ENCODE results near the gene CAMK1D. TPM values are rescaled to one million over a fixed set of nuclear protein-coding genes. Genes with fewer than 3 reads are reported as not detected.

The CAMK1D gene
- total and polyA plus RNA-seq, 2 of the 4 experiments (the other 2 are of a cell fraction) = 5.0 to 5.3 TPM

- no TSS peak for BruUV-seq (replicated peaks)
- H3K4me3 ChIP-seq (ENCODE audit: insufficient read depth, low read depth, low read length) = no peak overlapping the region
- H2AFZ ChIP-seq (replicated peaks; ENCODE audit: low read length, poor library complexity) = no peak overlapping the region
- H3K79me1 ChIP-seq (ENCODE audit: low read depth in 1 of 2, low read length in 2 of 2) = no peaks in the 10 kb centered on the region
- no peak overlapping the region for H4K8ac ChIP-seq (ENCODE audit: low read depth in 2 of 2, low read length in 2 of 2)
- H3K27ac ChIP-seq (ENCODE audit: insufficient read depth, low read length) = no peak overlapping the region
- POLR2A ChIA-PET (ENCODE audit: unreplicated experiment) = no interaction called here
- no peaks in the 10 kb centered on the region for H3K36me3 ChIP-seq (ENCODE audit: control insufficient read depth, insufficient read depth, low read length)
- WGBS, 2 experiments (ENCODE audit: extremely low coverage in 2 of 2, insufficient read length in 1 of 2) = 100% methylated on average over 3 of the region's 11 CpGs; no CpG with 5 or more reads in 1 of the 2 experiments
- no peak overlapping the region for H3K23ac ChIP-seq (ENCODE audit: low read depth, low read length)
- H3K4me1 ChIP-seq (ENCODE audit: control insufficient read depth, insufficient read depth, low read length) = peaks cover 9% of the 10 kb centered on the region; the same call in 1 of the 2 replicates
- H3K9me3 ChIP-seq (ENCODE audit: control insufficient read depth, insufficient read depth, low read length) = no peaks in the 10 kb centered on the region
- intact Hi-C loops (cut with micrococcal nuclease) = no loop called here
- no peak overlapping the region for H4K91ac ChIP-seq (ENCODE audit: insufficient read depth, low read depth, low read length)
- H4K5ac ChIP-seq (ENCODE audit: low read depth, low read length) = no peak overlapping the region
- dilution Hi-C loops (cut with HindIII; ENCODE audit: low sequenced_read_pairs, unreplicated experiment) = no loop called here
- DNase-seq (no peak), ATAC-seq (ENCODE audit: low read depth) (no peak)
- H2BK120ac ChIP-seq (ENCODE audit: low read depth, low read length) = no peak overlapping the region
- H3K14ac ChIP-seq (replicated peaks; ENCODE audit: low read depth, low read length) = no peak overlapping the region
- no peak overlapping the region for H2AK5ac ChIP-seq (ENCODE audit: low read depth, low read length)
- no peaks in the 10 kb centered on the region for H4K20me1 ChIP-seq (ENCODE audit: insufficient read depth, low read length)
- CTCF ChIA-PET = no interaction called here
- TF ChIP-seq RCOR1 (IDR thresholded peaks at IDR 0.05; ENCODE audit: insufficient replicate concordance, low read length) = no peak
- TF ChIP-seq RAD21 (IDR thresholded peaks at IDR 0.05; ENCODE audit: low read length) = no peak
- TF ChIP-seq CHD1 (IDR thresholded peaks at IDR 0.05; ENCODE audit: low read depth, low read length) = no peak
- no peak for TF ChIP-seq MAFK (IDR thresholded peaks at IDR 0.05; ENCODE audit: low read depth, low read length)
- no peak for TF ChIP-seq MXI1 (IDR thresholded peaks at IDR 0.05; ENCODE audit: borderline replicate concordance, low read depth, low read length)
- no peak for TF ChIP-seq POLR2A (IDR thresholded peaks at IDR 0.05; ENCODE audit: low read depth, low read length)
- TF ChIP-seq ELK1 (IDR thresholded peaks at IDR 0.05; ENCODE audit: borderline replicate concordance, low read depth, low read length) = no peak
- TF ChIP-seq, protein P1, sequence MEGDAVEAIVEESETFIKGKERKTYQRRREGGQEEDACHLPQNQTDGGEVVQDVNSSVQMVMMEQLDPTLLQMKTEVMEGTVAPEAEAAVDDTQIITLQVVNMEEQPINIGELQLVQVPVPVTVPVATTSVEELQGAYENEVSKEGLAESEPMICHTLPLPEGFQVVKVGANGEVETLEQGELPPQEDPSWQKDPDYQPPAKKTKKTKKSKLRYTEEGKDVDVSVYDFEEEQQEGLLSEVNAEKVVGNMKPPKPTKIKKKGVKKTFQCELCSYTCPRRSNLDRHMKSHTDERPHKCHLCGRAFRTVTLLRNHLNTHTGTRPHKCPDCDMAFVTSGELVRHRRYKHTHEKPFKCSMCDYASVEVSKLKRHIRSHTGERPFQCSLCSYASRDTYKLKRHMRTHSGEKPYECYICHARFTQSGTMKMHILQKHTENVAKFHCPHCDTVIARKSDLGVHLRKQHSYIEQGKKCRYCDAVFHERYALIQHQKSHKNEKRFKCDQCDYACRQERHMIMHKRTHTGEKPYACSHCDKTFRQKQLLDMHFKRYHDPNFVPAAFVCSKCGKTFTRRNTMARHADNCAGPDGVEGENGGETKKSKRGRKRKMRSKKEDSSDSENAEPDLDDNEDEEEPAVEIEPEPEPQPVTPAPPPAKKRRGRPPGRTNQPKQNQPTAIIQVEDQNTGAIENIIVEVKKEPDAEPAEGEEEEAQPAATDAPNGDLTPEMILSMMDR (conservative IDR thresholded peaks at IDR 0.05; ENCODE audit: low read depth, low read length) = no peak
- no peak for TF ChIP-seq NFE2L2 (IDR thresholded peaks at IDR 0.05; ENCODE audit: low read depth, low read length)
- TF ChIP-seq CEBPB (IDR thresholded peaks at IDR 0.05; ENCODE audit: low read depth, low read length) = no peak
- in situ Hi-C loops (cut with MboI; ENCODE audit: low sequenced_read_pairs) = no loop called here
- peaks cover 3% of the 10 kb centered on the region; the same call in 1 of the 2 replicates for H3K27me3 ChIP-seq (ENCODE audit: control insufficient read depth, insufficient read depth, low read length)
- H3K4me2 ChIP-seq (ENCODE audit: low read depth, low read length) = no peak overlapping the region
- H3K9ac ChIP-seq (ENCODE audit: low read depth, low read length) = no peak overlapping the region
- no peak overlapping the region for H2AK9ac ChIP-seq (replicated peaks; ENCODE audit: low read depth, low read length, poor library complexity)
- H3K18ac ChIP-seq (ENCODE audit: low read depth, low read length) = no peak overlapping the region
- H2BK20ac ChIP-seq (ENCODE audit: low read depth, low read length) = no peak overlapping the region
- H2BK5ac ChIP-seq (ENCODE audit: low read depth, low read length, poor library complexity, severe bottlenecking) = no peak overlapping the region
- H3K9me1 ChIP-seq (ENCODE audit: insufficient read depth, low read length) = no peaks in the 10 kb centered on the region
- no peak overlapping the region for H3K4ac ChIP-seq (ENCODE audit: low read depth, low read length)
- no peak overlapping the region for H2BK15ac ChIP-seq (ENCODE audit: low read depth, low read length)
- no peak overlapping the region for H3K56ac ChIP-seq (ENCODE audit: extremely low read depth, insufficient read depth, low read length)
Observed at GRCh38 chr10:12833451-12833850, 484.1 kb downstream of the CAMK1D start.

Measured in IMR-90 (cell line).